ENCODE data around the gene PLAC8.
"Not testable (repeated sequence)": the region's sequence is repeated elsewhere in the genome, so short reads cannot be mapped to it uniquely, and the experiment has no call there.

PLAC8 gene

DNA sequence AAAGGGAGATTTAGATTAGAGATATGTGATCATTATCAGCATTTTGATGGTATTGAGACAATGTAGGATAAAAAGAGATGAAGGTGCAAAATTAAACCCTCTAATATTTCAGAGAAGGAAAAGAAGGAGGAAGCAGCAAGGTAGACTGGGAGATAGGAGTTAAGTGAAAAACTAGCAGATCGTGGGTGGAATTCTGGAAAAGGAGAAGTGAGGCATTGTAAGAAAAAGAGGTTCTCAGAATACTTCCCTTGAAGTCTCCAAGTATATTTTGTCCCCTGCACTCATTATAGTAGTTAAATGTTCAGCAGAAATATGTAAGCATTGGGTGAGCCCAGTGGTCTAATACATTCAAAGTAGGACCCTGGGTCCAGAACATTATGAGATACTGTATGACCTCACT is 49.3 kb downstream of the PLAC8 start:
- Mint-ChIP-seq H3K27ac (no peak overlapping the region), H3K4me3 (no peak overlapping the region), H3K27me3 (ENCODE audit: low read depth) (no peaks in the 10 kb centered on the region), H3K9me3 (no peaks in the 10 kb centered on the region), H3K36me3 (ENCODE audit: low read depth) (peaks cover 38% of the 10 kb centered on the region), H3K4me1 (ENCODE audit: low read depth) (no peaks in the 10 kb centered on the region)

DNA sequence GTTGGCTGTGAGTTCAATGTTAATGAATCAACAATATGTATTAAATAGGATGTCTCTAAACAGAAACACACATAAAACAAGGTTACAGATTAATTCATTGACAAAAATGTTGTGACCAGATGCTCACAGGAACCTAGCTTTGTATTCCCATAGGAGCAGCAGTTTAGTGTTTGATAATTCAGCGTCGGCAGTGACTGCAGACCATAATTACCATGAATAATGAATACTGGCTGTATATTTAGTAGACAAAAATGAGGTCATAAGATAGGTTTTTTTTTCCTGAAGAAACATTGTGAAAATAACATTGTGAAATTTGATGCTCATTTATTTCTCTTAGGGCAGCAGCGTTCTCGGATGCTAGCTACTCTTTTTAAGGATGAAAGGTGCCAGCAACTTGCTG is 51.8 kb downstream of the PLAC8 start:
- no peak overlapping the region for H3K4me3 Mint-ChIP-seq
- no peaks in the 10 kb centered on the region for H3K9me3 Mint-ChIP-seq
- H3K36me3 Mint-ChIP-seq (ENCODE audit: low read depth) = peaks cover 27% of the 10 kb centered on the region
- H3K27ac Mint-ChIP-seq = no peak overlapping the region
- H3K4me1 Mint-ChIP-seq (ENCODE audit: low read depth) = no peaks in the 10 kb centered on the region
- H3K27me3 Mint-ChIP-seq (ENCODE audit: low read depth) = no peaks in the 10 kb centered on the region

DNA sequence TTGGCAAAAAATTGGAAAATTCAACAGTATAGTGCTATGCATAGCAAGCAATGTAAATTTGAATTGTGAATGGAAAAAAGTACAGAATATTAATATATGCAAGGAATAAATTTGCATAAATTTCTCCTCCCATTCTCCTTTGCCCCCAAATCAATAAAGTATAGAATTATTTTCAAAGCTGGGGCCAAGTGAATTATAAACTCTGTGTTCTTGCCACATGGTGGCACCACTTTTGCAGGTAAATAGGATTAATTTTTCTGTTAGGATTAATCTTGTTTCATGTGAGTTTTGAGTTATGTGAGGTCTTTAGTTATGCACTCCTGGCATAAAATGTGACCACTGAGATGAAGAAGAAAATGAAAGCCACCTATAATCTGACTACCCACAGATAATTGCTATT is 59.6 kb downstream of the PLAC8 start:
- H3K27me3 Mint-ChIP-seq (ENCODE audit: low read depth) = no peaks in the 10 kb centered on the region
- peaks cover 24% of the 10 kb centered on the region for H3K36me3 Mint-ChIP-seq (ENCODE audit: low read depth)
- H3K4me1 Mint-ChIP-seq (ENCODE audit: low read depth) = no peaks in the 10 kb centered on the region
- no peaks in the 10 kb centered on the region for H3K9me3 Mint-ChIP-seq
- H3K27ac Mint-ChIP-seq = no peak overlapping the region
- no peak overlapping the region for H3K4me3 Mint-ChIP-seq

DNA sequence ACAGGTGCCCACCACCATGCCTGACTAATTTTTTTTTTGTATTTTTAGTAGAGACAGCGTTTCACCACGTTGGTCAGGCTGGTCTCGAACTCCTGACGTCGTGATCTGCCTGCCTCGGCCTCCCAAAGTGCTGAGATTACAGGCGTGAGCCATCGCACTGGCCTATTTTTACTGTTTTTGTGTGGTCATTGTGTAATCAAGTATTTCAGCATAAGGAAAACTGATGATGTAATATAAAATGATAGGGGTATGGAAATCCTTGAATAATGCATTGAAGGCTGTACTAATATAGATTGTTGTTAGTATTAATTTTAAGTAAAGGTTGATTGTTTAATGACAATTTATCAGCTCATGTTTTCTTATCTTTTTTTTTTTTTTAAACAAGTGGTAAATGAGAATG is 65.7 kb downstream of the PLAC8 start:
- H3K36me3 Mint-ChIP-seq (ENCODE audit: low read depth) = peaks cover 20% of the 10 kb centered on the region
- H3K27ac Mint-ChIP-seq; H3K4me3 Mint-ChIP-seq; H3K27me3 Mint-ChIP-seq (ENCODE audit: low read depth); H3K9me3 Mint-ChIP-seq; H3K4me1 Mint-ChIP-seq (ENCODE audit: low read depth): not testable (repeated sequence)

DNA sequence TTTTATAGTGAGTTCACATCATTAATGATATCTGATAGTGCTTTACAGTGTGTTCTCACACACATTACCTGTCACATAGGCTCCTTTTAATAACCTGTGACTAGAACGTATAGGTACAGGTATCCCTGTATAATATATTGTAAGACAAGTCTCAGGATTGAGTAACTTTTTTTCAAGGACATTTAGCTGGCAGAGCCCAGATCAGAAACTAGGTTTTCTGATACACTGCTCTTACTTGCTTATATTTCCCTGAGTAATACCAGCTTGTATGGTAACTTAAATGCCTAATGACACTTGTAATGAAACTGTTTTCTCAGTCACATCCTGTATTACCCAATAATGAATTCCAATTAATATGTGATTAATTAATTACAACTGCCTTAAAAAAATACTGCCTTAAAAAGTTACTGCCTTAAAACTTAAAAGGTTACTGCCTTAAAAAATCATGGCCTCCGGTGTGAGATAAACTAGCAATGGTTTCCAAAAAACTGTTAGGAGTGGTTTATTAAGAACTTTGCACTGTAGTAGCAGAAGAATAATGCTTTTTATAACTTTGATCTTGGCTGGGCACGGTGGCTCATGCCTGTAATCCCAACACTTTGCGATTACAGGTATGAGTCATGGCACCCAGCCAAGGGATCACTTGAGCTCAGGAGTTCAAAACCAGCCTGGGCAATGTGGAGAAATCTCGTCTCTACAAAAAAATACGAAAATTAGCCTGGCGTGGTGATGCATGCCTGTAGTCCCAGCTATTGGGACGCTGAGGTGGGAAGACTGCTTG is 67.6 kb downstream of the PLAC8 start:
- Mint-ChIP-seq H3K36me3 (ENCODE audit: low read depth) (peaks cover 14% of the 10 kb centered on the region), H3K9me3 (no peaks in the 10 kb centered on the region), H3K27me3 (ENCODE audit: low read depth) (no peaks in the 10 kb centered on the region), H3K4me1 (ENCODE audit: low read depth) (peaks cover 2% of the 10 kb centered on the region), H3K4me3 (no peak overlapping the region), H3K27ac (no peak overlapping the region)

DNA sequence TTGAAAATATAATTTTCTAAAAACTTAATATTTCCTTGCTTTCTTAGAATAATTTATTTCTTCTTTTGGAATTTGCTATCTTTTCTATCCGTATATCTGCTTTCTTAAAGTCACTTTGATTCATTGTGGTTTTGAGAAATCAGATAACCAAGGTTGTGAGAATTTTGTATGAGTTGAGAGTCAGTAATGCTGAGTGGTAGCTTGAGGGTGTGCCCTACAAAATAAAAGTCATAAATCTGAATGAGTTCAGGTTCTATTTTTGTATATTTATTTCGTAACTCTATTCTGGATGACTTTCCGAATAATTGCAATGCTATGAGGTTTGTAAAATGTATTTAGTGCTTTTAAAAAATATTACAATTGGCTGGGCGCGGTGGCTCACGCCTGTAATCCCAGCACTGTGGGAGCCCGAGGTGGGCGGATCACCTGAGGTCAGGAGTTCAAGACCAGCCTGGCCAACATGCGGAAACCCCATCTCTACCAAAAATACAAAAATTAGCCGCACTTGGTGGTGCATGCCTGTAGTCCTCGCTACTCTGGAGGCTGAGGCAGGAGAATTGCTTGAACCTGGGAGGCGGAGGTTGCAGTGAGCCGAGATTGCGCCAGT is 70.6 kb downstream of the PLAC8 start:
- Mint-ChIP-seq H3K27ac (no peak overlapping the region), H3K9me3 (no peaks in the 10 kb centered on the region), H3K4me1 (ENCODE audit: low read depth) (peaks cover 5% of the 10 kb centered on the region), H3K27me3 (ENCODE audit: low read depth) (no peaks in the 10 kb centered on the region), H3K4me3 (no peak overlapping the region), H3K36me3 (ENCODE audit: low read depth) (peaks cover 2% of the 10 kb centered on the region)

DNA sequence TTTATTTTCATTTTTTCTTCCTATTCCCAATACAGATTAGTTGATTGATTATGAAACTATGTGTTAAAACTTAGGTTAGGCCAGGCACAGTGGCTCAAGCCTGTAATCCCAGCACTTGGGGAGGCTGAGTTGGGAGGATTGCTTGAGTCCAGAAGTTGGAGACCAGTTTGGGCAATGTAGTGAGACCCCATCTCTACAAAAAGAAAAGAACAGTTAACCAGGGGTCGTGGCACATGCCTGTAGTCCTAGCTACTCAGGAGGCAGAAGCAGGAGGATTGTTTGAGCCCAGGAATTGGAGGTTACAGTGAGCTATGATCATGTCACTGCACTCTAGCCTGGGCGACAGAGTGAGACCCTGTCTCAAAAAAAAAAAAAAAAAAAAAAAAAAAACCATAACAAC is 71.4 kb downstream of the PLAC8 start:
- not testable (repeated sequence) for H3K27me3 Mint-ChIP-seq (ENCODE audit: low read depth); H3K4me3 Mint-ChIP-seq; H3K4me1 Mint-ChIP-seq (ENCODE audit: low read depth); H3K27ac Mint-ChIP-seq; H3K9me3 Mint-ChIP-seq; H3K36me3 Mint-ChIP-seq (ENCODE audit: low read depth)

DNA sequence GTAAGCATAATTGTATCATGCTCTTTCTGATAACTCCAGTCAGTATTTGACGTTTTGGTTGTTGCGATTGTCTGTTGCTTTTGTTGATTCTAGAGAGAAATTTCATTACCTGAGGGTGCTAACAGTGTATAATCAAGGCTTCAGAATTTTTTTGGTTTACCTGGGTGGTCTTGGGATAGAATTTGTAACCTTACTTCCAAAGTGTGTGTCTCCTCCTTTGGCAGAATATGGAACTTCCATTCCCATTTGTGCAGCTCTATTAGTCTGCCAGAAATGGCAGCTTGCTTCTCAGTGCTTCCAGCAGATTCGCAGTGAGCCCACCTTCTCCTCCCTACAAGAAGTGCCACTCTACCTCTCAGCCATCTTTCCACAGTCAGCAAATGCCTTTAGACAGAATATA is 74.3 kb downstream of the PLAC8 start:
- Mint-ChIP-seq H3K27ac (no peak overlapping the region), H3K9me3 (no peaks in the 10 kb centered on the region), H3K4me1 (ENCODE audit: low read depth) (peaks cover 18% of the 10 kb centered on the region), H3K4me3 (no peak overlapping the region), H3K36me3 (ENCODE audit: low read depth) (peaks cover 2% of the 10 kb centered on the region), H3K27me3 (ENCODE audit: low read depth) (no peaks in the 10 kb centered on the region)
